Hypothalamus (tissue), 51 donors: ENCODE data around the gene MSX1.

Experiments
- DNase-seq, 51 donors: peaks; one replicate each; lab custom pipeline; 2025; lab: John Stamatoyannopoulos, UW

Gene MSX1

DNA sequence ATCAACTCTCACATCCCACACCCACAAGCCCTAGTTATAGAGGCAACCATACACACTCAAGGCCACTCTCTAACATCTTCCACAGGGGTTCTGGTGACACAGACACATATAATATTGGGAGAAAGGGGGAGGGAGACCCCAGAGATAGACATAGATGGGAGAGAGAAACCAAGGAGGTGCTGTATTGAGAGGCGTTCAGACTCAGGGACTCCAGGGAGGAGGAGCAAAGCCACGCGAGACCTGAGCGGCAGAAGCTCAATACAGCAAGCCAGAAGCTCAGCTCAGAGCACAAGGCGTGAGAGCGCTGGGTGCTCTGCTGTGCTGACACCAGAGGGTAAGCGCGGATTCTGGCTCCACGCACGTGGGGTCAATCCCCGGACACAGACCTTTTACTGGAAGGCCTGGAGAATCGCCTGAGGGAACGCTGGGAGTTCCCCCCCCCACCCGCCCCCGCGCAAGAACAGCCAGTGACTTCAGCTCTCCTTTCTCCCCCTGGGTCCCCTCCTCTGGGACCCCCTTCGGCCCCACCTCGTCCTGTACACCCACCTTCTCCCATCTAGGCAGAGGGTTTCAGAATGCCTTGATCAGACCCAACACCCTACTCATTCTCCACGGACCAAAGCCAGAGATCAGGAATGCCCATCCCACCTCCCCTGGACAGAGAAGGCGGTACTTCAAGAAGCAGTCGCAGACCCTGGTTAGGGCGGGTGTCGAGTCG lies 8.7 kb downstream of the MSX1 start:
- DNase-seq = no peak

DNA sequence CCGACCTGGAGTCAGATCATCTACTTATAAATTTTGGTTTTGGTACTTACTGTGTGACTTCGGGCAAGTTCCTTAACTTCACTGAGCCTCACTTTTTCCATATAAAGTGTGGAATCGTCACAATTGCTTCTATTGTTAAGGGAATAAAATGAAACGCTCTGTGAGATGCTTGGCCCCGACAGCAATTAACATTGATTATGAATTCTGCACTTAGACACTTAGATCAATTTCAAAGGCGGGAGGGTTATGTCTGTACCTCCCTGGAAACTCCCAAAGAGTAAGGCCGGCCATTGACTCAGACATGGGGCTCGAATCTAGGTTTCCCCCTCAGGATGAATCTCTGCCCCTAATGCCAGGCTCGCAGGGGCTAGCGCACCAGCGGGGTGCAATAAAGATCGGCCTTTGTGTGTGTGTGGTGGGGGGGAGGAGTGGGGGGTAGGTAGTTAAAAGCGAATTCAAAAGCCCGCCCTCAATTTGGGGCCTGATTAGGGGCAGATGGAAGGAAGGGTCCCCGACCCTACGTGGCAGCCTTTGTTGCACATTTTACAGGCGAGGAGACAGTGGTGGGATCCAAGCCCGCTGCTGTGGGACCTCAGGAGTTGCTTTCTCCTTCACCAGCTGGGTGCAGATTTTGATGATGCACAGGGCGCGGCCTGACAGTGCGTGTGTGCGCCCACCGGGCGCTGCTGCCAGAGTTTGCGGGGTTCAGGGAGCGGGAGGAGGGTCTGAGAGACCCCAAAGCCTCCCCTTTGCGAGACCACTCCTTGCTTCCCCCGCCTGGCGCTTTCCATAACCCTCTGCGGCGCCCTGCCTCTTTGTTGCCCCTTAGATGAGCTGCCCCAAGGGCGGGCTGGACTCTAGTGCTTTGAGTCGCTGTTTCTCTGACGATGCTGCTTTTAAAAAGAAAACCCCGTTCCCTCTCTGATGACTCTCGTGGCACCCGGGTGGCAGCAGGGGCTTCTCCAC lies 9.6 kb downstream of the MSX1 start:
- DNase-seq = no peak

DNA sequence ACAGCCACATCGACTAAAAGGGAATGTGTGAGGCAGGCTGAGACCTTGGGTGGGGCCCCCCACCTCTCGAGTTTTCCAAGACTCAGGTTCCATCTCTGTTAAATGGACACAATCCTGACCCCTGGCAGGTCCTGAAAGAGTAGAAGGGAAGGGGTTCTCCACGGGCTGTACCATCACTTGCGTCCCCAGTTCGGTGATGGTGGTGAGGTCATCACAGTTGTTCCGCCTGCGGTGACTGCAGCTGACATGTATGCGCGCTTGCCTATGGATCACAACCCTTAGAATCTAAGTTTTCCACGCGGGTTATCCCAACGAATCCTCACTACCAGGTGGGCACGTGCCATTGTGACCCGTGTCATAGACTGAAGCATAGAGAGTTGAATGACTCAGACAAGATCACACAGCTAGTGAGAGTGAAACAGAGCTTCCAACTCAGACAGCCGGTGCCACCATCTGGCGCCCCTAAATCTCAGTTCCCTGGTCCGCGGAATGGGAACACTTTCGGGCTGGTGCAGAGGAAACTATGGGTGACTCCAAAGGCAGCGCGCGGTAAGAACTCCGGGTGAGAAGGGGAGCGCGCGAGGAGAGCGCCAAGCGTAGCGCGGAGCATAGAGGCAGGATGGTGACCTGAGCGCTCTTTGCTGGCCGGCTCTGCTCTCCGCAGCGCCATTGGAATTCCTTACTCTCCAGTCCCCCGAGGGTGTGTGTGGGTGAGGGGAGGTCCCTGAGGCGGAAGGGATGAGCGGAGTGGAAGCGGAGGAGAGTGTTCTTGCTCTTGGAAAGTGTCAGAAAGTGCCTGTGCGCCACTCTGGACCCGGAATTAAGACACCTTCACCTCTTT lies 10.5 kb downstream of the MSX1 start:
- DNase-seq = no peak

DNA sequence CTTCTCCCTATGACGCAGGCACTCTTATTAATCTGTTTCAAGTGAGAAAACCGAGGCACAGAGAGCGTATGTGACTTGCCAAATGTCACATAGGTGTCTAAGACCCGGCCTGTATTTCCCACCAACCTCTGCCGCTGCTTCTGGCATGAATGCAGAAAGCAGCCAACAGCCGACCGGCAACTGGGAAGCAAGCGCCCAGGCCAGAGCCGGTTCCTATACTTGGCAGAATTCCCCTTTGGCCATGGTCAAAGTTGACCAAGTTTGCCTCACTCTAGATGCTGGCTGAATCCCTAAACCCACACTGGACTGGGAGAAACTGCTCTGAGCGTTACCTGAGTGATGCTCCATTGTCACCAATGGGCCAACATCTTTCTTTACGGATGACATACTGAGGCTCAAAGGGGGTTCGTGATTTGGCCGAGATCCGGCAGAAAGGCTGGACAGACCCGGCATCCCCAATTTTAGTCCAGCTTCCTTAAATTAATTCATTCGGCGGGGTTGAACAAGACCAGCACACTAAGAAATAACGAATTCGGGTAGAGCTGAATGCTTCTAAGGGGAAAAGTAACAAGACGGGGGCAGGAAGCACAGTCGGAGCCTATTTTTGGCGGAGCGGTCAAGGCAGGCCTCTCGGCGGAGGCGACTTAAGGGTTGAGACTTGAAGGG lies 11.2 kb downstream of the MSX1 start:
- no peak for DNase-seq

DNA sequence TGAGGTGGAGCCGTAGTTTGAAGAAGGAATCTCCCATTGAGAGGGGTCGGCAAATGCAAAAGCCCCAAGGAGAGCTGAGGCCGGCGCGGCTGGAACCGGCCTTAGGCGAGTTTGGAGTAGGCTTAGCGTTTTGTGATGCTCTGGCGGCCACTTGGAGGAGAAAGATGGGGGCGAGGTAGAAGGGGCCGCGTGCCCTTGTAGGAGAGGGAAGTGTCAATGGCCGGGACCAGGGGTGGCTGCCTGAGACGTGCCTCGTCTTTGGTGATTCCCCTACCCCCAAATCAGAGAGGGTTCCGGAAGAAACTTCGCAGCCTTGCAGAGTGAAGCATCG lies 11.7 kb downstream of the MSX1 start:
- DNase-seq = no peak

DNA sequence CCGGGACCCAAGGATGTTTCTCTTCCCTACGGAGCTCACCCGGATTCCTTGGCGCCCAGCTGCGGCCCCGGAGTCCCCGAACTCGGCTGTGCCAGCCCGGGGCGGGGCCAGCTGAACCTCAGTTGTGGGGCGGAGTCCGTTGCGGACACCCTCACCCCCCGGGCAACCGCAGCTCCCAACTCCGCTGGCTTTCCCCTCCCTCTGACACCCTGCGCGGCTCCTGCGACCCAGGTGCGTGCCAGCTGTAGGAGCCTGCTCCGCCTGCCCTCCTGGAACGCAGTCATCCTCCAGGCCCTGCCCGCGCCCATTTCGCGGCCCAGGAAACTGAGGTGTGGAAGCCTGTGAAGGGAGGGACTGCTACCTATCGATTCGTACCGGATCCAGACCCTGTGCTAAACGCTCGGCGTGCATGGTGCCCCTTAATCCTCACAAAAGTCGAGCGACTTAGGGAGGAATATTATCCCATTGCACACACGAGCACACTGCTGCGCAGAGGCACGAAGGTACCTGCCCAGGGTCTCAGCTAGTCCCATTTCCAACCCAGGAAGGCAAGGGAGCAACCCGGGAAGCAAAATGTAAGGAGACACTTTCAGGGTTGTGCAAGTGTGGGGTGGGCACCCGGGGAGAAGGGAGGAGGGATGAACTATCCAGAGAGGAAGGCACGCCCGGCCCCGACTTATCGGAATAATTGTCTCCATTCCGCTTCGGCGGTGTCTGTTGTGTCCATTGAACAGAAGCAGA lies 12.3 kb downstream of the MSX1 start:
- DNase-seq = no peak

DNA sequence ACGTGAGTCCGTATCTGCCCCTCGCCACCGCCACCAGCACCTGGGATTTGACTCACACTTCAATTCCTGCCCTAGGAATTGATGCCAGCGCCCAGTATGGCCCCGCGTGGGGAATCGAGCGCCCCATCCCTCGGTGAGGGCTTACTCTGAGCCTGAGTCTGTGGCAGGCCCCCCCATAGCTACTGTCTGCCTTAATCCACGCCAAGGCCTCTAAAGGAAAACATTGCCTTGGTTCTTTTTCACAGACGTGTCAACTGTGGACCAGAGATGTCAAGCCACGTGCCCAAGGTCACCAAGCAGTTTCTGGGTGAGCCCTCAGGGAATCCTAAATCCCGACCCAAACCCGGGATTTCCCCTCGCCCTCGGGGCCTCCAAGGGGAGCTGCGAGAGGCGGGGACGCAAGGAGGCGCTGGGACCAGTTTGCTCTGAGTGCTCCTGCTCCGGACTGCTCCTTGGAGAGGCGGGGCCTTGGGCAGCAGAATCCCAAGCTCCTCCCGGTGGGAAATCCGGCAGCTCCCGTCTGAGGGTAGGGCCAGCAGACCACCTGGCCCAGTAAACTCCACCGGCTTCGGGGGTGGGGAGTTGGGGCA lies 12.9 kb downstream of the MSX1 start:
- no peak for DNase-seq

DNA sequence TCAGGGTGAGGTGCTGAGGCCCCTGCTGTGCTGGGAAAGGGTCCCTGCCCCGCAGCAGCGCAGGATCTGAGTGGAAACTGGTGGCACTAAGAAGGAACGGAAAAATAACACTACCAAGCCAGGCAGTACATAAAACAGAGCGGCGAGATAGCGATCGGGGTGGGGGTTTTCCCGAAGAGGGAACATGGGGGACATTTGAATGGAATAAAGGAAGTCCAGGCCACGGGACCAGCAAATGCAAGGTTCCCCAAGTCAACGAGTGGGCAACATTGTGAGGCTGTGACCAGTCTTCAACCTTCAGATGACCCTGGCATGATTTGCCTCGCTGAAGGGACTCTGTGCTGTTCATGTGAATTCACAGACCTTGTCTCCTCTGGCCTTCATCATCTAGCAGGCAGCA lies 13.7 kb downstream of the MSX1 start:
- no peak for DNase-seq

DNA sequence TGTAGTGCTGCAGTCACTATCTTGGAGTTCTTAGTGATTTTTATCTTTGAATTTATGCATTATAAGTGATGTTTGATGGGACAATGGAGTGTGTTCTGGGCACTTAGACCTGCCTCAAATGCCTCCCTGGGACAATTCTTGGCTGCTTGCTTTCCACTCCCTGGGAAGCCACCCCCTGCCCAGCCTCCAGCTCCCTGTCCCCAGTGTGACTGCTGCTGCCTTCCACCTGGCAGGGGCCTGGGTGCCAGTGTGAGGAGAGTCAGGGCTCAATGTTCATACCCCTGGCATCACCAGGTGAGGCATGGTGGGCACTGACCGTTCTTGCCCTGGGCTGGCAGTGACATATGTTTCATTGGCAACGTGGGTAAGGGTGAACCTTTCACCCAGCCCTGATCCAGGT lies 14.8 kb downstream of the MSX1 start:
- no peak for DNase-seq

DNA sequence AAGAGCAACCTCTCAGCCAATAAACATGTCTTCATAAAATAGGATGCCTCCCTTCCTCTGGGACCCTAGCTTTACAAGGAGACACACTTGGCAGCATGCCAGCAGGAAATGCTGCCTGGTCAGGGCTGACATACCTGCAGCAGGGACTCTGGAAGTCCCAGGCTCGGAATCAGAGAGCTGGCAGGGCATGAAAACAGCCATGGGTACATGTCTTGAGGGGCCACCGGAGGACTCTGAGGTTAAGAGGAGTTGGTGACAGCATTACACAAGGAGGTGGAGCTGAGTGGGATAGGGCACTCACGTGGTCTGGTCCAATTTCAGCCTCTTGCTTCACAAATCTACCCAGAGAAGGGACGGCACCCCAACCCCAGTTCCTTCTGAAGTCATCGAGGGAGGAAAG lies 15.7 kb downstream of the MSX1 start:
- no peak for DNase-seq

DNA sequence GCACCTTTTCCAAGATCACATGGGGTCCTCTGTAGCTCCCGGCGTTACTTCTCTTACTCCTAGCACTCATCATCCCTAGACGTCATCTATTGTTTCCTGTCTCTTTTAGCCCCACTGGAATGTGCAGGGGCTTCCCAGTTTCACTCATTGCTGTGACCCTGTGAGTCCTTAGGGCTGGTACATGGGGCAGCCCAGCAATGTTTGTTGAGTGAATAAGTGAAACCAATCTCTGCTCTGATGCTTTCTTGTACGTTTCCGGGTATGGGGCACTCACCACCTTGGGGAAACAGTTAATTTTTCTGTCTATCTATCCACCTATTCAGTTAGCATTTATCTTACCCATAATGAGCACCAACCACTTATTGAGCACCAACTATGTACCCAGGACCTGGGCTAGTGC lies 16.1 kb downstream of the MSX1 start:
- DNase-seq = no peak

DNA sequence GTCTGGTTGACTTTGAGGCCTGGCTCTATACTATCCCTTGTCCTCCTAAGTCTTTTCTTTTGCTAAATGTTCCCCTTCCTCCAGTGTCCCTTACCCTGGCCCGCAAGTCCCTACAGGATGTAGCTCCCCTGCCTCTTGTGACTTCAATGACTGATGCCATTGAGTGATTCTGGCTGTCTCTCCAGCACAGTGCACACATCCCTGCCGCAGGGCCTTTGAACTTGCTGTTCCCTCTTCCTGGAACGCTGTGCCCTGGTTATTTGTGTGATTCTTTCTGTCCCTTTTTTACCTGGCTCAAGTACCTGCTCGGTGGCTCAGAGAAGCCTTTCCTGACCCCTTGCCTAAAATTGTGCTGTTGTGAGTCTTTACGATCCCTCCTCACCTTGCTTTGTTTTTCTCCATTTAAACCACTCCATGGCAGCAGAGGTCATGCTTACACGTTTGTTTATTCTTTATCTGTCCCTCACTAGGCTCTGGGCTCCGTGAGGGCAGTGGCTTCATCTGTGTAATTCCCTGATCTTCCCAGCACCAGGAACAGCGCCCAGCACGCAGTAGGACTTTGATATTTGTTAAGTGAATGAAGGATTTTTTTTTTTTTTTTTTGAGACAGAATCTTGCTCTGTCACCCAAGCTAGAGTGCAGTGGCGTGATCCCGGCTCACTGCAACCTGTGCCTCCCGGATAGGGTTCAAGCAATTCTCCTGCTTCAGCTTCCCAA lies 17.6 kb downstream of the MSX1 start:
- DNase-seq = no peak

DNA sequence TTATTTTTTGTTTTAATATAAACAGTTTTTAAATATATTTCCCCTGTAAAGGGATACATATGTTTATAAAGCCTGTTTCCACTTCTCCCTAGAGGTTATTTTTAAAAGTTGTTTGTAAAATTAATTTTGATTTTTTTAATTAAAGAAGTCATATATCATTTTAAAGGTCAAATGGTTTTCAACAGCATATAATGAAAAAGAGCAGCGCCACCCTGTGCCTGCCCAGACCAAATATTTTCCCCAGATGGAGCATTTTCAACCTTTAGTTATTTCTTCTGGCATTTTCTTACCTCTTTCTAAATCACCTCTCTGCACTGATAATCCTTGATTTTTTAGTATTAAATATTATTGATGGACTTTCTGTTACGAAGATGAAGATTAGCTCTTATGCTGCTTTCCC lies 21.0 kb downstream of the MSX1 start:
- no peak for DNase-seq

DNA sequence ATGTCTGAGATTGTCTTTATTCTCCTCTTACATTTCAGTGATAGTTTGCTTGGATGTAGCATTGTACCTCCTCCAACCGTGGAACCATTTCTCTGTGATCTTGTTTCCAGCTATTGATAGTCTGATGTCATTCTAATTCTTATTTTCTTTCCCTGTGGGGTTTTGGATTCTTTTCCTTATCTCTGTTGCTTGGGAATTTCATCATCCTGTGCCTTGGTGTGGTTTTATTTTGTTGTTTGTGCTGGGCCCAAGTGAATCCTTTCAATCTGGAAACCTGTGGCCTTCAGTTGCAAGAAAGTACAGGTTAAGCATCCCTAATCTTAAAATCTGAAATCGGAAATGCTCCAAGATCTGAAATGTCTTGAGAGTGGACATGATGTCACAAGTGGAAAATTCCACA lies 22.0 kb downstream of the MSX1 start:
- no peak for DNase-seq

DNA sequence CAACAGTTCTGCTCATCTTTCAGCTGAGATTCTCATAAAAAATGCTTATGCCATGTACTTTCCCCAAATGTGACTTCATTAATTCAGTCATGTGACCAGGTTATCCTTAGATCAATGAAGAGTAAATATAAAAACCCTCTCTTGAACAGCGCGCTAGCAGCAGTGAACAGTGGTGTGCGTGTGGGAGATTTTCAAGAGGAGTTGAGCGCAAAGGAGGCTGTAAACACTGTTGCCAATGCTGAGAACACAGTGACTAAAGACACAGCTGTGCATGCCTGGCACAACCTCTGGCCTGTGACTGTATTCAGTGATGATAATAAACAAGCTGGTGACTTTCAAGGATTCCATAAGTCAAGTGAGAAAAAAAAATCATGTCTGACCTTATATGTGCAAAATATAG lies 25.1 kb downstream of the MSX1 start:
- DNase-seq = peak in 1 of 51 donors; percentile 3

DNA sequence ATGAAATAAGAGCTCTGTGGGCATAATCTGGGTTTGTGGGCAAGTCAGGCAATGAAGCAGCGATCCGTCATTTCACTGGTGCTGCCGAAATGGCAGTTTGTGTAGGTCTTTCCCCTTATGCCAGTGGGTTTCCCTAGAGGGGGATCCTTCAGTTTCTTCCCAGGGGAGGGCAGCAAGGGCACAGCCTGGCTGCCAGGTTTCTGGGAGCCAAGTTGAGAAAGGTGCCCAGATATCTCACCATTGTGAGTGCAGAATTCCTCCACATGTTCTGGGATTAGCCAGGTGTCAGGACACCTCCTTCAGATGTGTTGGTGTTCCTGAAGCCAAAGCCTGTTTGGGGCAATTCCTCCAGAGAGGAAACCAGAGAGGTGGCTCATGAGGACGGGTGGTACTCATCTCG lies 28.0 kb downstream of the MSX1 start:
- no peak for DNase-seq

DNA sequence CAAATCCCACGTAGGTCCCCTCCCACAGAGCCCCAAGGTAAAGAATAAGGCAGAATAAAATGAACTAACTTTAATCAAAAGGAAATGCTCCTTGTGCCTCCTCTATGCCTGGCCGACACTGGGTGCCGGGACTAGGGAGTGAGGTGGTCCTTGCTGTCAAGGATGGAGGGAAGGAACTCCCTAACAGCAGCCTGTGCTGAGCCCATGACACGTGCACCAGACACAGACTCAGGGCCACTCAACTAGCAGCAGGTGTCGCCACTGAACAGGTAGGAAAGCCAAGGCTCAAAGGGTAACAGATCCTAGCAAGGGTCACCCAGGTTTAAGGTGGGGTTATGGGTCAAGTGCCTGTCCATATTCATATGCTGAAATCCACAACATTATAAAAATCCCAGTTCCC lies 29.2 kb downstream of the MSX1 start:
- no peak for DNase-seq

DNA sequence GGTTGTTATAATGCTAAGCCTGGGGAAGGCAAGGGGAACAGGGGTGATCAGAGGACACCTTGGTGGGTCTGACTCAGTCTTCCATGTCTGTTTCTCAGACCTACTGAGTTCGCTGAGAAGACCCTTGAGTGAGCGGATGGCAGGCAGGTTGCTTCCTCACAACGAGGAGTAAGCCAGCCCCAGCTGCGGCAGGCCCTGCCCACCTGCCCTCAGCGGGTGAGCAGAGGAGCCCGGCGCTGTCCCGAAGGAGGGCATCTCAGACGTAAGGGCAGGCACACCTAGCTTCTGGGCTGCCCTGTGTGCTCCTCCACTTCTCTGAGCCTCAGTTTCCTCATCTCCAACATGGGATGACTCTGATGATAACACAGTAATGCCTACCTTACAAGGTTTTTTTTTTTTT lies 30.3 kb downstream of the MSX1 start:
- DNase-seq = no peak
